ENCODE measurements around the gene ZFAND3.
"Not testable (repeated sequence)": the region's sequence is repeated elsewhere in the genome, so short reads cannot be mapped to it uniquely, and the experiment has no call there.

ZFAND3 gene

GRCh38 chr6:38047562-38047961, 228.0 kb downstream of the ZFAND3 start:
- no peak overlapping the region for H3K27ac ChIP-seq (ENCODE audit: low read depth, low read length, severe bottlenecking)
- WGBS, 2 experiments (ENCODE audit: insufficient coverage in 2 of 2) = 96% methylated on average over 3 of the region's 4 CpGs; no CpG with 5 or more reads in 1 of the 2 experiments
- H3K4me1 ChIP-seq (ENCODE audit: control insufficient read depth, insufficient read depth, low read length, poor library complexity, severe bottlenecking) = no peaks in the 10 kb centered on the region
- H3K9me3 ChIP-seq (ENCODE audit: control insufficient read depth, low read length) = no peaks in the 10 kb centered on the region
- H3K36me3 ChIP-seq (ENCODE audit: control insufficient read depth, insufficient read depth, low read length) = no peaks in the 10 kb centered on the region
- no peak overlapping the region for H3K4me3 ChIP-seq (ENCODE audit: extremely low read depth, insufficient read depth, low read length, poor library complexity, severe bottlenecking)

GRCh38 chr6:38049861-38050397, 230.4 kb downstream of the ZFAND3 start:
- not testable (repeated sequence) for H3K9me3 ChIP-seq (ENCODE audit: control insufficient read depth, low read length); H3K36me3 ChIP-seq (ENCODE audit: control insufficient read depth, insufficient read depth, low read length); H3K27ac ChIP-seq (ENCODE audit: low read depth, low read length, severe bottlenecking); H3K4me1 ChIP-seq (ENCODE audit: control insufficient read depth, insufficient read depth, low read length, poor library complexity, severe bottlenecking); H3K4me3 ChIP-seq (ENCODE audit: extremely low read depth, insufficient read depth, low read length, poor library complexity, severe bottlenecking)
- 95 to 100% methylated on average over 4 to 6 of the region's 9 CpGs for WGBS, 2 experiments (ENCODE audit: insufficient coverage in 2 of 2)

DNA sequence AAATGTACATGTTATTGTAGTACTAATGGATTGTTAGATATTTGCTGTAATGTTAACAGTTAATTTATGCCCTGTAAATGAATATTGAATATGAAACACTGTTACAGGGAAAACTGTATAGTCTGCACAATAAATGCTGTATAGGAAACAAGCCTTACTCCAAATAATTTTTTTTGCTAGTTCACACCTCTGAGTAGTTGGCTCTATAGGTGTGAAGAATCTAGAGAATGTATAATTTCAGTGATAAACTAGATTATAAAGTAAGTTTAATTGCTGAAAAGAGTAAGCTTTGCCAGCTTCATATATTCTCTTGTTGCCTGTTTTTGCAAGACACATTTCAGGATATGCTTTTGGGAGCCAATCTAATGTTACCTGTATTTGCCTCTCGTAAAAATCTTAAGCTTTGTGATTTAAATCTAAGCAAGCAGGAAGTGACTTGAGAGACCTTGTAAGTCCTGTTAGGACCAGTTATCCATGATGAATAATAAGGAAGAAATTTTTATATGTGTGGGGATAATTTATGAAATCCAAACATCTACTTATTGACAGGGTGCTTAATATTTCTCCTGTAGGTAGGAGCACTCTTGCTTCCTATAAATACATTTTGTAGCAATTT, 232.4 kb downstream of the ZFAND3 start:
- Histone ChIP-seq H3K4me1 (ENCODE audit: control insufficient read depth, insufficient read depth, low read length, poor library complexity, severe bottlenecking) (no peaks in the 10 kb centered on the region), H3K36me3 (ENCODE audit: control insufficient read depth, insufficient read depth, low read length) (no peaks in the 10 kb centered on the region), H3K9me3 (ENCODE audit: control insufficient read depth, low read length) (no peaks in the 10 kb centered on the region), H3K27ac (ENCODE audit: low read depth, low read length, severe bottlenecking) (no peak overlapping the region), H3K4me3 (ENCODE audit: extremely low read depth, insufficient read depth, low read length, poor library complexity, severe bottlenecking) (no peak overlapping the region)
- 86 to 100% methylated on average over 1 of the region's 1 CpG for WGBS, 2 experiments (ENCODE audit: insufficient coverage in 2 of 2)

GRCh38 chr6:38054527-38055202, 235.1 kb downstream of the ZFAND3 start:
- 85 to 90% methylated on average over 2 of the region's 4 CpGs for WGBS, 2 experiments (ENCODE audit: insufficient coverage in 2 of 2)
- Histone ChIP-seq H3K27ac (ENCODE audit: low read depth, low read length, severe bottlenecking) (no peak overlapping the region), H3K4me1 (ENCODE audit: control insufficient read depth, insufficient read depth, low read length, poor library complexity, severe bottlenecking) (no peaks in the 10 kb centered on the region), H3K36me3 (ENCODE audit: control insufficient read depth, insufficient read depth, low read length) (no peaks in the 10 kb centered on the region), H3K9me3 (ENCODE audit: control insufficient read depth, low read length) (no peaks in the 10 kb centered on the region), H3K4me3 (ENCODE audit: extremely low read depth, insufficient read depth, low read length, poor library complexity, severe bottlenecking) (no peak overlapping the region)

DNA sequence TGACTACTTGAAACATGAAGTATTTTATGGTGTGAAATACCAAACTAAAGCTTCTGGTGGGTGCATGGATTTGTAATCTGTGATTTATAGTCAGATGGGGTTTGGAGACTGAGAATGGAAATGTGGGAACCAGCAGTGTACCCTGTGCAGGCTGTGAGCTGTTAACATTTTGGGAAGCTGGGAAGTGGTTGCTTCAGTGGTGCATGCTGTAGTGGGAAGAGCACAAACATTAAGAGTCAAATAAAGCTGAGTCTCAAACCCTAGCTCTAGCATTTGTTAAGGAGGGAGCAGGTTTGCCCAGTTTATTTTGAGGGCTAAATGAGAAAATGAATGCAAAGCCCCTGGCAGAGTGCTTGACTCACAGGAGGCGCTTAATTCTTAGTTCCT, 235.7 kb downstream of the ZFAND3 start:
- no peak overlapping the region for H3K27ac ChIP-seq (ENCODE audit: low read depth, low read length, severe bottlenecking)
- WGBS, 2 experiments (ENCODE audit: insufficient coverage in 2 of 2) = no CpG with 5 or more reads among the region's 1 CpG
- no peak overlapping the region for H3K4me3 ChIP-seq (ENCODE audit: extremely low read depth, insufficient read depth, low read length, poor library complexity, severe bottlenecking)
- no peaks in the 10 kb centered on the region for H3K4me1 ChIP-seq (ENCODE audit: control insufficient read depth, insufficient read depth, low read length, poor library complexity, severe bottlenecking)
- no peaks in the 10 kb centered on the region for H3K36me3 ChIP-seq (ENCODE audit: control insufficient read depth, insufficient read depth, low read length)
- no peaks in the 10 kb centered on the region for H3K9me3 ChIP-seq (ENCODE audit: control insufficient read depth, low read length)

GRCh38 chr6:38056361-38056760, 236.8 kb downstream of the ZFAND3 start:
- no peak overlapping the region for H3K27ac ChIP-seq (ENCODE audit: low read depth, low read length, severe bottlenecking)
- no peak overlapping the region for H3K4me3 ChIP-seq (ENCODE audit: extremely low read depth, insufficient read depth, low read length, poor library complexity, severe bottlenecking)
- H3K9me3 ChIP-seq (ENCODE audit: control insufficient read depth, low read length) = no peaks in the 10 kb centered on the region
- no peaks in the 10 kb centered on the region for H3K4me1 ChIP-seq (ENCODE audit: control insufficient read depth, insufficient read depth, low read length, poor library complexity, severe bottlenecking)
- H3K36me3 ChIP-seq (ENCODE audit: control insufficient read depth, insufficient read depth, low read length) = peaks cover 1% of the 10 kb centered on the region
- 75 to 80% methylated on average over 2 to 3 of the region's 3 CpGs for WGBS, 2 experiments (ENCODE audit: insufficient coverage in 2 of 2)

- Histone ChIP-seq H3K4me3 (ENCODE audit: extremely low read depth, insufficient read depth, low read length, poor library complexity, severe bottlenecking) (no peak overlapping the region), H3K4me1 (ENCODE audit: control insufficient read depth, insufficient read depth, low read length, poor library complexity, severe bottlenecking) (no peaks in the 10 kb centered on the region), H3K9me3 (ENCODE audit: control insufficient read depth, low read length) (no peaks in the 10 kb centered on the region), H3K27ac (ENCODE audit: low read depth, low read length, severe bottlenecking) (no peak overlapping the region), H3K36me3 (ENCODE audit: control insufficient read depth, insufficient read depth, low read length) (peaks cover 17% of the 10 kb centered on the region)
These were observed 238.5 kb downstream of the ZFAND3 start for GRCh38 chr6:38057994-38058393.

DNA sequence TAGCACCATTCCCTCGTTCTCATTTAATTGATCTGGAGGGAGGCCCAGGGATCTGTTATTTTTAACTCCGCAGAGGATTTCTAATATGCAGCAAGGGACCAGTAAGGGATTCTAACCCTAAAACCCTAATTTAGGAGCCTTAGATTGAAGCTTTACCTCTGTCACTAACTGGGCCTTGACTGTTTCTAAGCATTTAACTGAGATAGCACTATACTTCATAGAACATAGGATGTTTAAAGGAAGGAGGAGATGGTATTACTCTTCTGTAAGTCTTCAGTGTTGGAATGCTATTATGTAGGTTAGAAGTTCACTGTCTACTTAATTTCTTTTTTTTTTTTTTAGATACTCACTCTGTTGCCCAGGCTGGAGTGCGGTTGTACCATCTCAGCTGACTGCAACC, 242.5 kb downstream of the ZFAND3 start:
- peaks cover 37% of the 10 kb centered on the region for H3K36me3 ChIP-seq (ENCODE audit: control insufficient read depth, insufficient read depth, low read length)
- H3K9me3 ChIP-seq (ENCODE audit: control insufficient read depth, low read length) = no peaks in the 10 kb centered on the region
- 86 to 100% methylated on average over 1 of the region's 3 CpGs for WGBS, 2 experiments (ENCODE audit: insufficient coverage in 2 of 2)
- no peak overlapping the region for H3K27ac ChIP-seq (ENCODE audit: low read depth, low read length, severe bottlenecking)
- no peak overlapping the region for H3K4me3 ChIP-seq (ENCODE audit: extremely low read depth, insufficient read depth, low read length, poor library complexity, severe bottlenecking)
- H3K4me1 ChIP-seq (ENCODE audit: control insufficient read depth, insufficient read depth, low read length, poor library complexity, severe bottlenecking) = no peaks in the 10 kb centered on the region

- no peak overlapping the region for H3K4me3 ChIP-seq (ENCODE audit: extremely low read depth, insufficient read depth, low read length, poor library complexity, severe bottlenecking)
- H3K27ac ChIP-seq (ENCODE audit: low read depth, low read length, severe bottlenecking) = no peak overlapping the region
- no peaks in the 10 kb centered on the region for H3K9me3 ChIP-seq (ENCODE audit: control insufficient read depth, low read length)
- H3K4me1 ChIP-seq (ENCODE audit: control insufficient read depth, insufficient read depth, low read length, poor library complexity, severe bottlenecking) = no peaks in the 10 kb centered on the region
- H3K36me3 ChIP-seq (ENCODE audit: control insufficient read depth, insufficient read depth, low read length) = peaks cover 39% of the 10 kb centered on the region
- WGBS, 2 experiments (ENCODE audit: insufficient coverage in 2 of 2) = 100% methylated on average over 2 of the region's 3 CpGs; no CpG with 5 or more reads in 1 of the 2 experiments
These were observed 244.4 kb downstream of the ZFAND3 start for GRCh38 chr6:38063973-38064372.

GRCh38 chr6:38064431-38064830, 244.9 kb downstream of the ZFAND3 start:
- H3K36me3 ChIP-seq (ENCODE audit: control insufficient read depth, insufficient read depth, low read length) = peaks cover 39% of the 10 kb centered on the region
- no peak overlapping the region for H3K27ac ChIP-seq (ENCODE audit: low read depth, low read length, severe bottlenecking)
- H3K4me1 ChIP-seq (ENCODE audit: control insufficient read depth, insufficient read depth, low read length, poor library complexity, severe bottlenecking) = no peaks in the 10 kb centered on the region
- H3K4me3 ChIP-seq (ENCODE audit: extremely low read depth, insufficient read depth, low read length, poor library complexity, severe bottlenecking) = no peak overlapping the region
- H3K9me3 ChIP-seq (ENCODE audit: control insufficient read depth, low read length) = no peaks in the 10 kb centered on the region
- WGBS, 2 experiments (ENCODE audit: insufficient coverage in 2 of 2) = 100% methylated on average over 1 of the region's 2 CpGs; no CpG with 5 or more reads in 1 of the 2 experiments

- Histone ChIP-seq H3K36me3 (ENCODE audit: control insufficient read depth, insufficient read depth, low read length) (peaks cover 39% of the 10 kb centered on the region), H3K9me3 (ENCODE audit: control insufficient read depth, low read length) (no peaks in the 10 kb centered on the region), H3K4me3 (ENCODE audit: extremely low read depth, insufficient read depth, low read length, poor library complexity, severe bottlenecking) (no peak overlapping the region), H3K4me1 (ENCODE audit: control insufficient read depth, insufficient read depth, low read length, poor library complexity, severe bottlenecking) (no peaks in the 10 kb centered on the region), H3K27ac (ENCODE audit: low read depth, low read length, severe bottlenecking) (no peak overlapping the region)
- WGBS, 2 experiments (ENCODE audit: insufficient coverage in 2 of 2) = 83% methylated on average over 1 of the region's 2 CpGs; no CpG with 5 or more reads in 1 of the 2 experiments
These were observed 246.3 kb downstream of the ZFAND3 start for GRCh38 chr6:38065734-38066305.
